Measurements from ENCODE around the gene ARID1A. TPM values are rescaled to one million over a fixed set of nuclear protein-coding genes. Genes with fewer than 3 reads are reported as not detected.
"Not testable (repeated sequence)": the region's sequence is repeated elsewhere in the genome, so short reads cannot be mapped to it uniquely, and the experiment has no call there.

Gene ARID1A
- 10 to 100 TPM in 2 of 3 donors, 1 to 10 TPM in 1; 7.1 to 34.6 (median 16.0) TPM for polyA plus RNA-seq

GRCh38 chr1:26695356-26696118 is at the start of gene ARID1A:
ARID1A (plus strand) TSS chr1:26696015; CDS start chr1:26696404, 389 bp downstream.
- Mint-ChIP-seq H3K9me3 (no peaks in the 10 kb centered on the region), H3K27me3 (ENCODE audit: low read depth in 3 of 3) (peaks cover 8 to 20% (median 11%) of the 10 kb centered on the region in 3 donors)

DNA sequence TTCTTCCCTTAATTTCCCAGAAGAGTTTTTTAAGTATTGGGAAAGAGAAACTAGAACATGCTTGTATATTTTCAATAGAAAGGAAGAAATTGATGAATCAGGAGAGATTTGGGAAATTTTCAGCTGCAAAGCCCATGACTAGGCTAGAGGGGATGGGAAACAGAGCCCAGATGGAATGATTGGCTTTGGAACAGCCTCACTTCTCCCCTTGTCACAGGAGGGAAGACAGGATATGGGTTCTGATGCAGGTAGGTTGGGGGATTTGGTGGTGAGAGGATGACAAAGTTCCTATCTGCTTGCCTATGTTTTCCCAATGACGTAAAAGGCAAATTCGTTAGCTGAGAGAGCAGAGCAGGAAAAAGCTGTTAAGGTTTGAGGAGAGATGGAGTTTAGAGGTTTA is 31.0 kb upstream of the ARID1A start:
- peaks cover 0 to 2% (median 0%) of the 10 kb centered on the region in 3 donors for H3K27me3 Mint-ChIP-seq (ENCODE audit: low read depth in 3 of 3)
- no peaks in the 10 kb centered on the region for H3K36me3 Mint-ChIP-seq
- DNase-seq, result no peak
- no peak overlapping the region for H3K27ac Mint-ChIP-seq
- no peaks in the 10 kb centered on the region for H3K4me1 Mint-ChIP-seq
- no peak overlapping the region for H3K4me3 Mint-ChIP-seq
- no peaks in the 10 kb centered on the region for H3K9me3 Mint-ChIP-seq

More at GRCh38 chr1:26695356-26696118, at the start of gene ARID1A:
- Mint-ChIP-seq H3K36me3 (no peaks in the 10 kb centered on the region), H3K4me3 (peak within 1 kb of the TSS; percentile 87 to 95 (median 93)), H3K4me1 (peaks cover 28 to 35% of the 10 kb centered on the region in 2 donors), H3K27ac (peak within 1 kb of the TSS; percentile 90 to 96 (median 94))
- peak; percentile 97 to 98 (median 98) for DNase-seq

- no peak for DNase-seq
- Mint-ChIP-seq H3K27me3 (ENCODE audit: low read depth in 3 of 3) (peaks cover 0 to 2% (median 0%) of the 10 kb centered on the region in 3 donors), H3K27ac (no peak overlapping the region), H3K4me1 (no peaks in the 10 kb centered on the region), H3K36me3 (no peaks in the 10 kb centered on the region), H3K4me3 (no peak overlapping the region), H3K9me3 (no peaks in the 10 kb centered on the region)
Observed at GRCh38 chr1:26666855-26667254, 29.0 kb upstream of the ARID1A start.

GRCh38 chr1:26668106-26668786 is 27.6 kb upstream of the ARID1A start:
- H3K4me3 Mint-ChIP-seq; H3K4me1 Mint-ChIP-seq; DNase-seq; H3K9me3 Mint-ChIP-seq; H3K27ac Mint-ChIP-seq; H3K36me3 Mint-ChIP-seq; H3K27me3 Mint-ChIP-seq (ENCODE audit: low read depth in 3 of 3): not testable (repeated sequence)

DNA sequence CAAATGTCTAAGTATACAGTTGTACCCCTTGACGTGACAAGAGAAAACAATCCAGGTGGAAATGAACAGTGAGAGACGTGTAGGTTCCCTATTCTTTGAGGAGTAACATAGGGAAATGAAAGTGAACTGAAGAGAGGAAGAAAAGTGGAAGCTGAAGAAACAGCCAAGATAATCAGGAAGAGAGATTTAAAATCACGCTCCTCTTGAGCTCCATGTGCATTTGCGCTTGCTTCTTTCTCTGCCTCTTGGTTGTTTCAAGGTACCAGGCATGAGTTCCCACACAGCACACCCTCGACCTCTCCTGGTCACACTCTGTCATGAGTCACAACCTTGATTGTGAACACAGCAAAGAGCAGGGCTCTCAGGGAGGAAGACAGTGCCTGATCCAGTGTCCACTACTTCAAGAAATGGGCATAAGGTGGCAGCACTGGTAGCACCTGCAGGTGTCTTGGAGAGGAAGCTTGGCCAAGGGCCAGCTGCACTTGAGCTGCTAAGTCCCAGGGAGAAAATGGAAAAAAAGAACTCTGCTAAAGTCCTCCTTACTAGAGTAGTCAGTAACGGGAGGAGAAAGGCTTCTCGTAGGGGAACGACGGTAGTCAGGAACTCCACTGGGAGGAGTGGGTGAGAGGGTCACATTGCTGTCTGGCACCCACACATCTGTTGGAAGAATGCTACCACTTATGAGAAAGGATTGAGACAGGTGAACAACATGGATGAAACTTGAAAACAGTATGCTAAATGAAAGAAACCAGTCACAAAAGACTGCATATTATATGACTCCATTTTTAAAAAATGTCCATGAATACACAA is 18.3 kb upstream of the ARID1A start:
- Mint-ChIP-seq H3K4me3 (peak overlapping the region; percentile 30 to 78 (median 63)), H3K9me3 (no peaks in the 10 kb centered on the region), H3K27me3 (ENCODE audit: low read depth in 3 of 3) (peaks cover 0 to 2% (median 0%) of the 10 kb centered on the region in 3 donors), H3K4me1 (peaks cover 13 to 14% of the 10 kb centered on the region in 2 donors), H3K36me3 (no peaks in the 10 kb centered on the region), H3K27ac (peak overlapping the region; percentile 13 to 89 (median 68))
- DNase-seq, result peak; percentile 54 to 58 (median 55)

- Mint-ChIP-seq H3K27ac (no peak overlapping the region), H3K4me1 (peaks cover 0 to 2% of the 10 kb centered on the region in 2 donors), H3K36me3 (no peaks in the 10 kb centered on the region), H3K27me3 (ENCODE audit: low read depth in 3 of 3) (peaks cover 0 to 1% (median 0%) of the 10 kb centered on the region in 3 donors), H3K9me3 (no peaks in the 10 kb centered on the region), H3K4me3 (no peak overlapping the region)
- no peak for DNase-seq
Observed at GRCh38 chr1:26684763-26685508, 10.9 kb upstream of the ARID1A start.

DNA sequence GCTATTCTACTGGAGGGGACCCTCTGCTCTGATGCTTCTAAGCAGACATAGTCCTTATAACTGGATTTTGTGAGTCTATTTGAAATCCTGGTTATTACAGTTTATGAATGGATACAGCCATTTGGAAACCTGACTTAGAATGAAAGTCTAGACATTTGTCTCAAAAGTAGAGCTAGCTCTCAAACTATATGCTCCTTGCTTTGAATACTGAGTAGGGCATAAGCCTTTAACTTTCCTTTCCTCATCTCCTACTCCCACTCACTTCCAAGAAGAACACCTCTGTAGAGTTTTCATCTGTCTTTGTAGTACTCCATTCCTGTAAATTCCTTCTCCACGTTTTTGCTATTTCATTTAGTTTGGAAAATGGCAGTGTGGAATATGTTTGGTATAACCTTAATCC is 9.0 kb upstream of the ARID1A start:
- Mint-ChIP-seq H3K9me3 (no peaks in the 10 kb centered on the region), H3K27ac (peak overlapping the region in 1 of 6 donors; percentile 1), H3K4me1 (peaks cover under 1 to 2% of the 10 kb centered on the region in 2 donors), H3K4me3 (no peak overlapping the region), H3K36me3 (no peaks in the 10 kb centered on the region), H3K27me3 (ENCODE audit: low read depth in 3 of 3) (peaks cover 0 to 3% (median 0%) of the 10 kb centered on the region in 3 donors)
- DNase-seq, result no peak

DNA sequence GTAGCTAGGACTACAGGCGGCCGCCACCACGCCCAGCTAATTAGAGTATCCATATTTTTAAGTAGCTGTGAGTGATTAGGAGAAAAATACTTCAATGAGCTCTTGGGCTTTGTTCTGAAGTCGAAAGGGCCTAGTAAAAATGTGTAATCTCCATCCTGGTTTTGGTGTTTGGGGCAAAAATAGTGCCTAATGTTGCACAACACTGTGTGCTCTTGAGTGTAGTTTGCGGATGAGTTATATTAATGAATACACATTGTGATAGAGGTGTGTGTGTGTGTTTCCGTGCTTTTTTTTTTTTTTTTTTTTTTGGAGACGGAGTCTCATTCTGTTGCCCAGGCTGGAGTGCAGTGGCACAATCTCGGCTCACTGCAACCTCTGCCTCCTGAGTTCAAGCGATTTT is 6.3 kb upstream of the ARID1A start:
- Mint-ChIP-seq H3K4me3 (no peak overlapping the region), H3K4me1 (peaks cover 22 to 28% of the 10 kb centered on the region in 2 donors), H3K27me3 (ENCODE audit: low read depth in 3 of 3) (peaks cover 5 to 13% (median 9%) of the 10 kb centered on the region in 3 donors), H3K27ac (no peak overlapping the region), H3K36me3 (no peaks in the 10 kb centered on the region), H3K9me3 (no peaks in the 10 kb centered on the region)
- no peak for DNase-seq

DNA sequence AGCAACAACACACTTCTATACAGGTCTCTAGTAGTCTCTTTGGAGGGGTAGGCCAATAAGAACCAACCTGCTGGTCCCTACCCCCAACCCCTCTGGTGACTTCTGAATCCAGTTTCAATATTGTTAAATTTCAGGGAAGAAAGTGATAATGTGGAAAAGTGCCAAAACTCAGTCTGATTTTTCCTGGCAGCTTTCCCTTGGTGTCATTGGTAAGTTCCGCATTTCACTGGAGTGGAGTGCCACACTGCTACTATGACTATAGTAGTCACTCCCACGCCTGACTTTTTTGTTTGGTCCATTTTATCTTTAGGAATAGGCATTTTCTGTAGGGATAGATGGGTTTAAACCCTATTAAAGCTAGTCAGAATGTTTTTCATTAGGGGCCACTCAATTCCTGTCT is 5.7 kb upstream of the ARID1A start:
- Mint-ChIP-seq H3K4me3 (no peak overlapping the region), H3K36me3 (no peaks in the 10 kb centered on the region), H3K4me1 (peaks cover 28 to 34% of the 10 kb centered on the region in 2 donors), H3K27me3 (ENCODE audit: low read depth in 3 of 3) (peaks cover 5 to 17% (median 9%) of the 10 kb centered on the region in 3 donors), H3K27ac (peak overlapping the region in 3 of 6 donors; percentile 28 to 45 (median 35)), H3K9me3 (no peaks in the 10 kb centered on the region)
- DNase-seq, result no peak

DNA sequence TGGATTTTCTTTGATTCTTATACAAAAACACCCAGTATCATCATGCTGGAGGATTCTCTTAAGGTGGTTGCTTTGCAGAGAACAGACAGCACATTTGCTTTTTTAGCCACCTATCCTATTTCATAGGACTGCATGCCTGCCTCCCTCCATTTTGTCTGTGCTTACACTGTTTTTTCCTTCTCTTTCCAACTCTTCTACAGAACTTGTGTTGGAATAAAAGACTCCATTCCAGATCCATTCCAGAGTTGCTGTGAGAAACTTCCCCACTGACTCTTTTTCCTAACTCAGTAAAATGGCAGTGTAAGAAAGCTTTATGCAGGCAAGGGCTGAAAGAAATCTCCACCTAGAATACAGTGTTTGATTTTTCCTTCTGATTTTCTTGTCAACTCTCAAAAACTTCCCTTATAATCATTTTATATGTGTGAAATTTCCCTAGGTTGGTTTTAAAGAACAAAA is 5.2 kb upstream of the ARID1A start:
- Mint-ChIP-seq H3K36me3 (no peaks in the 10 kb centered on the region), H3K4me1 (peaks cover 28 to 35% of the 10 kb centered on the region in 2 donors), H3K9me3 (no peaks in the 10 kb centered on the region), H3K4me3 (no peak overlapping the region), H3K27ac (peak overlapping the region in 5 of 6 donors; percentile 29 to 69 (median 37)), H3K27me3 (ENCODE audit: low read depth in 3 of 3) (peaks cover 7 to 21% (median 11%) of the 10 kb centered on the region in 3 donors)
- no peak for DNase-seq

- peaks cover 28 to 35% of the 10 kb centered on the region in 2 donors for H3K4me1 Mint-ChIP-seq
- no peaks in the 10 kb centered on the region for H3K9me3 Mint-ChIP-seq
- peaks cover 8 to 20% (median 11%) of the 10 kb centered on the region in 3 donors for H3K27me3 Mint-ChIP-seq (ENCODE audit: low read depth in 3 of 3)
- H3K4me3 Mint-ChIP-seq, result peak overlapping the region; percentile 92 to 98 (median 94)
- peak overlapping the region; percentile 92 to 96 (median 95) for H3K27ac Mint-ChIP-seq
- H3K36me3 Mint-ChIP-seq, result no peaks in the 10 kb centered on the region
- DNase-seq, result peak; percentile 84 to 87 (median 85)
Observed at GRCh38 chr1:26692211-26692792, 3.5 kb upstream of the ARID1A start.

- peak overlapping the region; percentile 92 to 98 (median 94) for H3K4me3 Mint-ChIP-seq
- peak; percentile 89 to 90 (median 89) for DNase-seq
- H3K27me3 Mint-ChIP-seq (ENCODE audit: low read depth in 3 of 3), result peaks cover 8 to 20% (median 11%) of the 10 kb centered on the region in 3 donors
- H3K4me1 Mint-ChIP-seq, result peaks cover 28 to 35% of the 10 kb centered on the region in 2 donors
- no peaks in the 10 kb centered on the region for H3K36me3 Mint-ChIP-seq
- no peaks in the 10 kb centered on the region for H3K9me3 Mint-ChIP-seq
- peak overlapping the region; percentile 92 to 96 (median 95) for H3K27ac Mint-ChIP-seq
Observed at GRCh38 chr1:26692793-26693490, 2.9 kb upstream of the ARID1A start.

Measured in immature natural killer cell (primary cell).